ENCODE measurements around the gene CCNK. TPM values are rescaled to one million over a fixed set of nuclear protein-coding genes. Genes with fewer than 3 reads are reported as not detected.

The CCNK gene
- total RNA-seq, 1 donor from 2014 or later = 19.8 TPM

- no peaks in the 10 kb centered on the region for H3K9me3 ChIP-seq (ENCODE audit: control insufficient read depth in 3 of 3, low read length in 3 of 3)
- H3K4me1 ChIP-seq (ENCODE audit: control insufficient read depth in 3 of 3, insufficient read depth in 3 of 3, low read length in 3 of 3) = peaks cover 29 to 51% (median 30%) of the 10 kb centered on the region in 3 donors
- H3K9ac ChIP-seq (ENCODE audit: low read depth in 1 of 3, low read length in 3 of 3) = no peak overlapping the region
- H3K36me3 ChIP-seq (ENCODE audit: control insufficient read depth in 3 of 3, insufficient read depth in 3 of 3, low read length in 3 of 3) = no peaks in the 10 kb centered on the region
- H3K27me3 ChIP-seq (ENCODE audit: control insufficient read depth in 3 of 3, insufficient read depth in 3 of 3, low read length in 3 of 3) = no peaks in the 10 kb centered on the region
- no peak overlapping the region for H3K27ac ChIP-seq (ENCODE audit: low read depth, low read length)
- H3K4me3 ChIP-seq (ENCODE audit: low read length in 3 of 3) = no peak overlapping the region
These were observed 5.5 kb upstream of the CCNK start for GRCh38 chr14:99475660-99476059.

GRCh38 chr14:99476864-99477263 lies 4.3 kb upstream of the CCNK start:
- H3K36me3 ChIP-seq (ENCODE audit: control insufficient read depth in 3 of 3, insufficient read depth in 3 of 3, low read length in 3 of 3) = no peaks in the 10 kb centered on the region
- H3K9me3 ChIP-seq (ENCODE audit: control insufficient read depth in 3 of 3, low read length in 3 of 3) = no peaks in the 10 kb centered on the region
- H3K27me3 ChIP-seq (ENCODE audit: control insufficient read depth in 3 of 3, insufficient read depth in 3 of 3, low read length in 3 of 3) = no peaks in the 10 kb centered on the region
- no peak overlapping the region for H3K27ac ChIP-seq (ENCODE audit: low read depth, low read length)
- H3K4me3 ChIP-seq (ENCODE audit: low read length in 3 of 3) = no peak overlapping the region
- H3K9ac ChIP-seq (ENCODE audit: low read depth in 1 of 3, low read length in 3 of 3) = no peak overlapping the region
- H3K4me1 ChIP-seq (ENCODE audit: control insufficient read depth in 3 of 3, insufficient read depth in 3 of 3, low read length in 3 of 3) = peaks cover 26 to 49% (median 27%) of the 10 kb centered on the region in 3 donors

- H3K27me3 ChIP-seq (ENCODE audit: control insufficient read depth in 3 of 3, insufficient read depth in 3 of 3, low read length in 3 of 3) = no peaks in the 10 kb centered on the region
- no peaks in the 10 kb centered on the region for H3K9me3 ChIP-seq (ENCODE audit: control insufficient read depth in 3 of 3, low read length in 3 of 3)
- H3K27ac ChIP-seq (ENCODE audit: low read depth, low read length) = no peak overlapping the region
- H3K4me3 ChIP-seq (ENCODE audit: low read length in 3 of 3) = peak overlapping the region in 2 of 3 donors; percentile 72 to 80
- H3K36me3 ChIP-seq (ENCODE audit: control insufficient read depth in 3 of 3, insufficient read depth in 3 of 3, low read length in 3 of 3) = no peaks in the 10 kb centered on the region
- H3K4me1 ChIP-seq (ENCODE audit: control insufficient read depth in 3 of 3, insufficient read depth in 3 of 3, low read length in 3 of 3) = peaks cover 38 to 54% (median 38%) of the 10 kb centered on the region in 3 donors
- peak overlapping the region in 2 of 3 donors; percentile 82 to 88 for H3K9ac ChIP-seq (ENCODE audit: low read depth in 1 of 3, low read length in 3 of 3)
These were observed 3.1 kb upstream of the CCNK start for GRCh38 chr14:99478128-99478527.

- H3K4me3 ChIP-seq (ENCODE audit: low read length in 3 of 3) = peak overlapping the region; percentile 72 to 80 (median 77)
- H3K4me1 ChIP-seq (ENCODE audit: control insufficient read depth in 3 of 3, insufficient read depth in 3 of 3, low read length in 3 of 3) = peaks cover 40 to 56% (median 43%) of the 10 kb centered on the region in 3 donors
- H3K9me3 ChIP-seq (ENCODE audit: control insufficient read depth in 3 of 3, low read length in 3 of 3) = no peaks in the 10 kb centered on the region
- no peaks in the 10 kb centered on the region for H3K36me3 ChIP-seq (ENCODE audit: control insufficient read depth in 3 of 3, insufficient read depth in 3 of 3, low read length in 3 of 3)
- H3K9ac ChIP-seq (ENCODE audit: low read depth in 1 of 3, low read length in 3 of 3) = peak overlapping the region; percentile 1 to 88 (median 82)
- no peaks in the 10 kb centered on the region for H3K27me3 ChIP-seq (ENCODE audit: control insufficient read depth in 3 of 3, insufficient read depth in 3 of 3, low read length in 3 of 3)
- H3K27ac ChIP-seq (ENCODE audit: low read depth, low read length) = peak overlapping the region; percentile 89
These were observed 1.9 kb upstream of the CCNK start for GRCh38 chr14:99479160-99479905.

GRCh38 chr14:99479906-99480869 lies 1.0 kb upstream of the CCNK start, which contains the start of gene SETD3:
SETD3 (minus strand) TSS chr14:99480859; CDS start chr14:99465805, 15,054 bp downstream.
- peak within 1 kb of the TSS; percentile 98 for H3K27ac ChIP-seq (ENCODE audit: low read depth, low read length)
- no peaks in the 10 kb centered on the region for H3K9me3 ChIP-seq (ENCODE audit: control insufficient read depth in 3 of 3, low read length in 3 of 3)
- H3K4me3 ChIP-seq (ENCODE audit: low read length in 3 of 3) = peak within 1 kb of the TSS; percentile 93 to 96 (median 93)
- H3K4me1 ChIP-seq (ENCODE audit: control insufficient read depth in 3 of 3, insufficient read depth in 3 of 3, low read length in 3 of 3) = peaks cover 33 to 52% (median 40%) of the 10 kb centered on the region in 3 donors
- peak within 1 kb of the TSS; percentile 95 to 99 (median 97) for H3K9ac ChIP-seq (ENCODE audit: low read depth in 1 of 3, low read length in 3 of 3)
- no peaks in the 10 kb centered on the region for H3K36me3 ChIP-seq (ENCODE audit: control insufficient read depth in 3 of 3, insufficient read depth in 3 of 3, low read length in 3 of 3)
- H3K27me3 ChIP-seq (ENCODE audit: control insufficient read depth in 3 of 3, insufficient read depth in 3 of 3, low read length in 3 of 3) = no peaks in the 10 kb centered on the region

- peaks cover 33 to 52% (median 44%) of the 10 kb centered on the region in 3 donors for H3K4me1 ChIP-seq (ENCODE audit: control insufficient read depth in 3 of 3, insufficient read depth in 3 of 3, low read length in 3 of 3)
- no peaks in the 10 kb centered on the region for H3K36me3 ChIP-seq (ENCODE audit: control insufficient read depth in 3 of 3, insufficient read depth in 3 of 3, low read length in 3 of 3)
- H3K27ac ChIP-seq (ENCODE audit: low read depth, low read length) = peak overlapping the region; percentile 98
- H3K9ac ChIP-seq (ENCODE audit: low read depth in 1 of 3, low read length in 3 of 3) = peak overlapping the region; percentile 95 to 99 (median 97)
- no peaks in the 10 kb centered on the region for H3K27me3 ChIP-seq (ENCODE audit: control insufficient read depth in 3 of 3, insufficient read depth in 3 of 3, low read length in 3 of 3)
- H3K9me3 ChIP-seq (ENCODE audit: control insufficient read depth in 3 of 3, low read length in 3 of 3) = no peaks in the 10 kb centered on the region
- peak overlapping the region; percentile 93 to 96 (median 93) for H3K4me3 ChIP-seq (ENCODE audit: low read length in 3 of 3)
These were observed 513 bp downstream of the CCNK start for GRCh38 chr14:99481745-99482099.

GRCh38 chr14:99484106-99484505 lies 2.9 kb downstream of the CCNK start:
- no peak overlapping the region for H3K9ac ChIP-seq (ENCODE audit: low read depth in 1 of 3, low read length in 3 of 3)
- no peaks in the 10 kb centered on the region for H3K36me3 ChIP-seq (ENCODE audit: control insufficient read depth in 3 of 3, insufficient read depth in 3 of 3, low read length in 3 of 3)
- H3K4me1 ChIP-seq (ENCODE audit: control insufficient read depth in 3 of 3, insufficient read depth in 3 of 3, low read length in 3 of 3) = peaks cover 28 to 51% (median 39%) of the 10 kb centered on the region in 3 donors
- no peaks in the 10 kb centered on the region for H3K27me3 ChIP-seq (ENCODE audit: control insufficient read depth in 3 of 3, insufficient read depth in 3 of 3, low read length in 3 of 3)
- H3K9me3 ChIP-seq (ENCODE audit: control insufficient read depth in 3 of 3, low read length in 3 of 3) = no peaks in the 10 kb centered on the region
- H3K27ac ChIP-seq (ENCODE audit: low read depth, low read length) = no peak overlapping the region
- H3K4me3 ChIP-seq (ENCODE audit: low read length in 3 of 3) = no peak overlapping the region

- H3K4me3 ChIP-seq (ENCODE audit: low read length in 3 of 3) = no peak overlapping the region
- H3K27ac ChIP-seq (ENCODE audit: low read depth, low read length) = no peak overlapping the region
- peaks cover 0 to 3% (median 0%) of the 10 kb centered on the region in 3 donors for H3K4me1 ChIP-seq (ENCODE audit: control insufficient read depth in 3 of 3, insufficient read depth in 3 of 3, low read length in 3 of 3)
- H3K27me3 ChIP-seq (ENCODE audit: control insufficient read depth in 3 of 3, insufficient read depth in 3 of 3, low read length in 3 of 3) = no peaks in the 10 kb centered on the region
- peaks cover 43 to 65% (median 56%) of the 10 kb centered on the region in 3 donors for H3K36me3 ChIP-seq (ENCODE audit: control insufficient read depth in 3 of 3, insufficient read depth in 3 of 3, low read length in 3 of 3)
- H3K9me3 ChIP-seq (ENCODE audit: control insufficient read depth in 3 of 3, low read length in 3 of 3) = no peaks in the 10 kb centered on the region
- no peak overlapping the region for H3K9ac ChIP-seq (ENCODE audit: low read depth in 1 of 3, low read length in 3 of 3)
These were observed 16.1 kb downstream of the CCNK start for GRCh38 chr14:99497341-99497740.

GRCh38 chr14:99497894-99498293 lies 16.7 kb downstream of the CCNK start:
- Histone ChIP-seq H3K36me3 (ENCODE audit: control insufficient read depth in 3 of 3, insufficient read depth in 3 of 3, low read length in 3 of 3) (peaks cover 49 to 67% (median 62%) of the 10 kb centered on the region in 3 donors), H3K27ac (ENCODE audit: low read depth, low read length) (no peak overlapping the region), H3K9me3 (ENCODE audit: control insufficient read depth in 3 of 3, low read length in 3 of 3) (no peaks in the 10 kb centered on the region), H3K4me3 (ENCODE audit: low read length in 3 of 3) (no peak overlapping the region), H3K27me3 (ENCODE audit: control insufficient read depth in 3 of 3, insufficient read depth in 3 of 3, low read length in 3 of 3) (no peaks in the 10 kb centered on the region), H3K4me1 (ENCODE audit: control insufficient read depth in 3 of 3, insufficient read depth in 3 of 3, low read length in 3 of 3) (peaks cover 0 to 3% (median 0%) of the 10 kb centered on the region in 3 donors), H3K9ac (ENCODE audit: low read depth in 1 of 3, low read length in 3 of 3) (no peak overlapping the region)

All from skeletal muscle tissue (tissue), 4 donors.